WTC11 (cell line): Measurements from ENCODE around the gene SF3B2. TPM values are rescaled to one million over a fixed set of nuclear protein-coding genes. Genes with fewer than 3 reads are reported as not detected.

Source experiments
- AR ChIP-seq: fragments of 250-450 bp; sonication (Bioruptor Pico); IDR thresholded peaks from 2 replicates; pipeline ENCODE4 v1.9.0; 2021; ENCODE audit warnings: mild to moderate bottlenecking
- ARID4B ChIP-seq: sonication (generic); formaldehyde crosslinking; IDR thresholded peaks from 2 replicates; pipeline ENCODE4 v1.8.0; 2023; ENCODE audit warnings: missing genetic modification reagents, mild to moderate bottlenecking, borderline replicate concordance
- CBFB ChIP-seq: sonication (generic); formaldehyde crosslinking; IDR thresholded peaks from 2 replicates; pipeline ENCODE4 v1.8.1; 2022; ENCODE audit warnings: mild to moderate bottlenecking, low read depth, missing genetic modification reagents
- E2F5 ChIP-seq: sonication (generic); formaldehyde crosslinking; IDR thresholded peaks from 2 replicates; pipeline ENCODE4 v1.8.1; 2022; ENCODE audit warnings: mild to moderate bottlenecking, moderate library complexity, missing genetic modification reagents
- ESRRA ChIP-seq: sonication (generic); formaldehyde crosslinking; IDR thresholded peaks from 2 replicates; pipeline ENCODE4 v1.8.1; 2022; ENCODE audit warnings: mild to moderate bottlenecking, missing genetic modification reagents, borderline replicate concordance
- GTF2I ChIP-seq: fragments of 250-450 bp; sonication (Bioruptor Pico); conservative IDR thresholded peaks from 2 replicates; pipeline ENCODE4 v1.4.0; 2021; ENCODE audit warnings: mild to moderate bottlenecking
- JUN ChIP-seq: sonication (generic); formaldehyde crosslinking; IDR thresholded peaks from 2 replicates; pipeline ENCODE4 v1.8.0; 2023; ENCODE audit warnings: mild to moderate bottlenecking, missing genetic modification reagents
- NFE2L1 ChIP-seq: sonication (generic); formaldehyde crosslinking; IDR thresholded peaks from 2 replicates; pipeline ENCODE4 v1.8.1; 2023; ENCODE audit warnings: missing genetic modification reagents
- PREB ChIP-seq: sonication (generic); formaldehyde crosslinking; IDR thresholded peaks from 2 replicates; pipeline ENCODE4 v1.8.1; 2022; ENCODE audit warnings: mild to moderate bottlenecking, missing genetic modification reagents, moderate library complexity, borderline replicate concordance
- PRRX2 ChIP-seq: fragments of 250-450 bp; sonication (Bioruptor Pico); IDR thresholded peaks from 2 replicates; pipeline ENCODE4 v1.8.0; 2021; ENCODE audit warnings: mild to moderate bottlenecking
- SMAD4 ChIP-seq: sonication (generic); formaldehyde crosslinking; IDR thresholded peaks from 2 replicates; pipeline ENCODE4 v1.8.0; 2022; ENCODE audit warnings: mild to moderate bottlenecking, missing genetic modification reagents
- STAT6 ChIP-seq: sonication (generic); formaldehyde crosslinking; conservative IDR thresholded peaks from 2 replicates; pipeline ENCODE4 v1.8.1; 2023; ENCODE audit warnings: mild to moderate bottlenecking, low read depth, missing genetic modification reagents, moderate library complexity
- TEAD4 ChIP-seq: sonication (generic); formaldehyde crosslinking; IDR thresholded peaks from 2 replicates; pipeline ENCODE4 v1.8.0; 2022; ENCODE audit warnings: mild to moderate bottlenecking, missing genetic modification reagents
- ZNF232 ChIP-seq: sonication (generic); formaldehyde crosslinking; IDR thresholded peaks from 2 replicates; pipeline ENCODE4 v1.8.0; 2022; ENCODE audit warnings: mild to moderate bottlenecking, missing genetic modification reagents
- ZNF416 ChIP-seq: fragments of 250-450 bp; sonication (Bioruptor Pico); IDR thresholded peaks from 2 replicates; pipeline ENCODE4 v1.9.0; 2021; ENCODE audit warnings: mild to moderate bottlenecking, inconsistent platforms
- ZNF512 ChIP-seq: sonication (generic); formaldehyde crosslinking; IDR thresholded peaks from 2 replicates; pipeline ENCODE4 v1.8.1; 2022; ENCODE audit warnings: missing genetic modification reagents, borderline replicate concordance
- ZNF532 ChIP-seq: fragments of 250-450 bp; sonication (Bioruptor Pico); IDR thresholded peaks from 2 replicates; pipeline ENCODE4 v1.9.0; 2021; ENCODE audit warnings: mild to moderate bottlenecking, borderline replicate concordance
- total RNA-seq: library from RNA; stranded (reverse); gene quantifications from 3 replicates; pipeline ENCODE4 v1.2.3, GENCODE V29; 2021

Gene SF3B2
- total RNA-seq, 1 experiment from 2014 or later = 295 TPM

GRCh38 chr11:66051766-66052663 is at the start of gene SF3B2 (continued):
- TF ChIP-seq PREB (CRISPR knock-in tag) (no peak), NFE2L1 (CRISPR knock-in tag) (no peak), JUN (CRISPR knock-in tag) (no peak), ZNF232 (CRISPR knock-in tag) (no peak), ESRRA (CRISPR knock-in tag) (no peak), ZNF532 (no peak), CBFB (CRISPR knock-in tag) (peak; percentile 73; the same call in 1 of the 2 replicates), PRRX2 (no peak), TEAD4 (CRISPR knock-in tag) (no peak), E2F5 (CRISPR knock-in tag) (peak; percentile 84), ZNF512 (CRISPR knock-in tag) (no peak), ZNF416 (CRISPR knock-in tag) (no peak), GTF2I (CRISPR knock-in tag) (no peak), ARID4B (CRISPR knock-in tag) (0 out of 2 replicates have a peak, but pooled peaks have one; percentile 25), SMAD4 (no peak), STAT6 (CRISPR knock-in tag) (no peak), AR (CRISPR knock-in tag) (no peak)
